ENCODE measurements around the gene RGS7. TPM values are rescaled to one million over a fixed set of nuclear protein-coding genes. Genes with fewer than 3 reads are reported as not detected.

The RGS7 gene
- total RNA-seq, 1 experiment from 2014 or later = 1.5 TPM

- Histone ChIP-seq H4K8ac (replicated peaks; ENCODE audit: insufficient read length, low read depth, low read length) (no peak overlapping the region), H3K23ac (ENCODE audit: insufficient read length, low read depth, low read length) (no peak overlapping the region), H2BK20ac (ENCODE audit: low read depth, low read length, poor library complexity, severe bottlenecking) (no peak overlapping the region), H3K79me2 (ENCODE audit: insufficient read depth, low read length) (no peaks in the 10 kb centered on the region), H4K5ac (ENCODE audit: insufficient read length, low read depth, low read length) (no peak overlapping the region), H3K79me1 (ENCODE audit: insufficient read depth, low read depth, low read length, poor library complexity, severe bottlenecking) (no peaks in the 10 kb centered on the region), H3K9ac (ENCODE audit: extremely low read depth, insufficient read length, low read length) (no peak overlapping the region), H3K14ac (ENCODE audit: insufficient read depth, low read length) (no peak overlapping the region), H2BK120ac (ENCODE audit: low read depth, low read length, poor library complexity, severe bottlenecking) (no peak overlapping the region), H2BK12ac (ENCODE audit: insufficient read length, low read depth, low read length) (no peak overlapping the region), H3K9me3 (ENCODE audit: control insufficient read depth, low read depth, low read length) (no peaks in the 10 kb centered on the region), H2BK15ac (ENCODE audit: low read depth, low read length) (no peak overlapping the region), H3T11ph (ENCODE audit: low read length) (no peak overlapping the region), H3K56ac (ENCODE audit: insufficient read length, low read depth, low read length) (no peak overlapping the region), H3K4me2 (ENCODE audit: insufficient read depth, insufficient read length, low read length) (no peak overlapping the region), H3K4ac (ENCODE audit: low read depth, low read length) (no peak overlapping the region), H3K4me1 (ENCODE audit: insufficient read depth, low read length) (no peaks in the 10 kb centered on the region), H2BK5ac (ENCODE audit: insufficient read length, low read length) (no peak overlapping the region), H2AK5ac (ENCODE audit: insufficient read length, low read length) (no peak overlapping the region), H4K91ac (ENCODE audit: insufficient read length, low read depth, low read length) (no peak overlapping the region), H3K23me2 (ENCODE audit: insufficient read length, low read depth, low read length, poor library complexity, severe bottlenecking) (no peaks in the 10 kb centered on the region), H3K27me3 (ENCODE audit: insufficient read depth, low read length) (no peaks in the 10 kb centered on the region), H3K18ac (ENCODE audit: insufficient read length, low read depth, low read length) (no peak overlapping the region), H3K27ac (ENCODE audit: insufficient read length, low read depth, low read length) (no peak overlapping the region), H4K20me1 (ENCODE audit: control insufficient read depth, insufficient read depth, insufficient read length) (no peaks in the 10 kb centered on the region), H2AFZ (ENCODE audit: low read length) (no peak overlapping the region)
- Mint-ChIP-seq H3K9me3 (no peaks in the 10 kb centered on the region; a peak in 1 of 5 replicates), H3K27ac (no peak overlapping the region), H3K4me3 (no peak overlapping the region), H3K4me1 (peaks cover under 1 to 3% of the 10 kb centered on the region in 2 experiments; a peak in 1 of 4 replicates), H3K27me3 (ENCODE audit: low read depth) (no peaks in the 10 kb centered on the region), H3K36me3 (ENCODE audit: insufficient read depth in 1 of 3, low read depth in 3 of 3) (peaks cover 0 to 3% (median 0%) of the 10 kb centered on the region in 3 experiments; a peak in 1 of 7 replicates)
- TF ChIP-seq CTCF (conservative IDR thresholded peaks at IDR 0.05) = no peak
- no peak for DNase-seq
- no CpG with 5 or more reads among the region's 2 CpGs for WGBS (ENCODE audit: extremely low coverage, insufficient read length, low lambda C conversion rate)
Observed at GRCh38 chr1:241266121-241266520, 90.9 kb downstream of the RGS7 start.
